Germinal center (tissue), 1 donor: ENCODE data around the gene SNORC.
"Not testable (repeated sequence)": the region's sequence is repeated elsewhere in the genome, so short reads cannot be mapped to it uniquely, and the experiment has no call there.

ENCODE experiments used
- DNase-seq: peaks from one replicate; pipeline ENCODE4 v3.0.0; 2012; ENCODE audit warnings: mixed read lengths, low spot score

SNORC gene

DNA sequence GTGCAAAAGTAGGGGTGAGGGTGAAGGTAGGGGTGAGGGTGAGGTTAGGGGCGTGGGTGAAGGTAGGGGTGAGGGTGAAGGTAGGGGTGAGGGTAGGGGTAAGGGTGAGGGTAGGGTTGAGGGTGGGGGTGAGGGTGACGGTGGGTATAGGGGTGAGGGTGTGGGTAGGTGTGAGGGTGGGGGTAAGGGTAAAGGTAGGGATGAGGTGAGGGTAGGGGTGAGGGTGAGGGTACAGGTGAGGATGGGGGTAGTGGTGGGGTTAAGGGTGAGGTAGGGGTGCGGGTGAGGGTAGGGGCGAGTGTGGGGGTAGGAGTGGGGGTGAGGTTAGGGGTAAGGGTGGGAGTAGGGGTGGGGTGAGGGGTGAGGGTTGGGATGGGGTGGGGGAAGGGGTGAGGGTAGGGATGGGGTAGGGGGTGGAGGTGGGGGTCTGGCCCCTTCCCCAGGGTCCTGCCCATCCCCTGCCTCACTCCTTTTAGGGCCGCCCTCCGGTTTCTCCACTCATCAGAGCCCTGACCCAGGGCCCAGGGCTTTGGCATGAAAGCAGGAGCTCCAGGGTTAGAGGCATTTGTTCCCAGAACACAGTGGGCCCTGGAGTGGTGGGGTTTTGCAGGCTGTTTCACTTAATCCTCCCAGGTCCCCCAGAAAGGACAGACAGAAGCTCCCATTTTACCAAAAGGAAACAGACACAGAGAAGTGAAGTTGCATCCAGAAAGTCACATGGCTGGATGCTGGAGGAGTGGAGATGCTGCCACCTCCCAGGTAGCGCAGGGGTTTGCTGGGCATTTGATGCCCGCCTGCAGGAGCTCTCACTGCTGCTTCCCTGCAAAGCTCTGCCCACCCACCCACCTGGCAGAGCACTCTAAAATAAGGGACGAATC lies 26.9 kb downstream of the SNORC start:
- no peak for DNase-seq

DNA sequence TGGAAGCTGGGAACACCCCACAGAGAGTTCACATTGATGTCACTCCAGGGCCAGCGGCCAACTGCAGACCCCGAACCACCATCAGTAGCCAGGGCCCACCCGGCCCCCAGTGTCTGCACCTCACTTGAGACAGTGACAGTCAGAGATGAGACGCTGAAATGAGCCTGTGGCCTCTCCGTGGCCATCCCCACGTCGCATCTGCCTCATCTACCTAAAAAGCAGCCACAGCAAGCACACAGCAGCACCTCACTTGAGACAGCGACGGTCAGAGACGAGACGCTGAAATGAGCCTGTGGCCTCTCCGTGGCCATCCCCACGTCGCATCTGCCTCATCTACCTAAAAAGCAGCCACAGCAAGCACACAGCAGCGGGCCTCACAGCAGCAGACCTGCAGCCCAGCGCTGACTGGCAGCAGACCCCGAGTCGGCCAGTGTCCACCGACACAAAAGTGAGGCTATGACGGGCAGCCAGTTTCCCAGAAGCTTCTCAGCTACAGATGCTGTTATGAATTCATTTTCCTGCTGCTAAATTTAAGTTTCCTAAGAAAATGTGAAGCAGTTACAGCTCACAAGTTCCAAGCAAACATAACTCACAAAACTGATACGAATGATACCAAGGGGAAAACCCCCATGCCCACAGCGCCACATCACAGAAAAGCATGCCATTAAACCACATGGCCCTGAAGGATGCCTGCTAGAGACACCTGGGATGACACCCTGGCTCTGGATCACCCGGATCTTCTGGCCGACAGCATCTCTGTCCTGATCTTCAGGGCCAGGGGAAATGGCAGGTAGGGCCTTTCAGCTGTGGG lies 27.7 kb downstream of the SNORC start:
- no peak for DNase-seq

GRCh38 chr2:232898592-232899543 lies 28.8 kb downstream of the SNORC start:
- no peak for DNase-seq

- DNase-seq, result no peak
These were observed 31.0 kb downstream of the SNORC start for GRCh38 chr2:232900811-232901735.

- DNase-seq, result no peak
These were observed 31.9 kb downstream of the SNORC start for GRCh38 chr2:232901736-232902578.

- DNase-seq, result no peak
These were observed 33.9 kb downstream of the SNORC start for GRCh38 chr2:232903989-232904388.

DNA sequence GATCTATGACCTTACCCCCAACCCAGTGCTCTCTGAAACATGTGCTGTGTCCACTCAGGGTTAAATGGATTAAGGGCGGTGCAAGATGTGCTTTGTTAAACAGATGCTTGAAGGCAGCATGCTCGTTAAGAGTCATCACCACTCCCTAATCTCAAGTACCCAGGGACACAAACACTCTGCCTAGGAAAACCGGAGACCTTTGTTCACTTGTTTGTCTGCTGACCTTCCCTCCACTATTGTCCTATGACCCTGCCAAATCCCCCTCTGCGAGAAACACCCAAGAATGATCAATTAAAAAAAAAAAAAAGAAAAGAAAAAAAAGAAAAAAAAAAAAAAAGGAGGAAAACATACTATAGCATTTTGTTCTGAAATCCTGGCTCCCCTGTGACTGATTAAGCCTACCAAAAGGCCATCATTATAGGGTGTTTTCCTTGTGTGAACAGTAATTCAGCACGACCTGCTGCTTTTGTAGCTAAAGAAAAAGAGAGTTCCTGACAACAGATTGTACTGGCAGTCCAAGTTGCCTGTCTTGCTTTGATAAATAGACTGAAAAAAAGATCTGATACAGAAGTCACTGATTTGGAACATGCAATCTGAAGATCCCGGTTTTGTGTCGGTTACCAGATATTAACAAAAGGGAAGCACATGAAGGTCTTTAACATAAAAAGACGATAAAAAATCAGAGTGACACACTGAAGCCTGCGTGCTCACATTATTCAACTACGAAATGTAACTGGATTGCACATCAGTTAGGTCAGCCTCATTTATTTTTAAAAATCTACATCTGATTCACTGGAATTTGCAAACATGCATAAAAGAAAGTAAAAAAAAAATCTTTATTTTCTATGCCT lies 37.0 kb downstream of the SNORC start:
- not testable (repeated sequence) for DNase-seq

- not testable (repeated sequence) for DNase-seq
These were observed 37.6 kb downstream of the SNORC start for GRCh38 chr2:232907718-232908085.

DNA sequence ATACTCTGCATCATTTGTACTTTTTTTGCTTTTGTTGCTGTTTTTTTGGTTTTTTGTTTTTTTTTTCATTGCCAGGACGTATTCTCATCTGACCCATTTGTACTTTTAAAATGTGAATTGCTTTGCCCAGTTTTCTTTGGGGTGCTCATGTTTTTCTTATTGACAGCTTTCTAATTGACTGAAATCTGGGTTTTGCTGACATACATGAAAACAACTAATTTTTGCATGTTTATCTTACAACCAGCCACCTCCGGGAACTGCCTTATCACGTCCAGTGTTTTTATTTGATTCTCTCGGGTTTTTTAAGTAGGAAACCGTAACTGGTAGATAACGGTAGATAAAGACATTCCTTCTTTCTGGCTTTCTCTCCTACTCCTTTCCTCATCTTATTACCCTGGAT lies 38.6 kb downstream of the SNORC start:
- DNase-seq, result no peak

DNA sequence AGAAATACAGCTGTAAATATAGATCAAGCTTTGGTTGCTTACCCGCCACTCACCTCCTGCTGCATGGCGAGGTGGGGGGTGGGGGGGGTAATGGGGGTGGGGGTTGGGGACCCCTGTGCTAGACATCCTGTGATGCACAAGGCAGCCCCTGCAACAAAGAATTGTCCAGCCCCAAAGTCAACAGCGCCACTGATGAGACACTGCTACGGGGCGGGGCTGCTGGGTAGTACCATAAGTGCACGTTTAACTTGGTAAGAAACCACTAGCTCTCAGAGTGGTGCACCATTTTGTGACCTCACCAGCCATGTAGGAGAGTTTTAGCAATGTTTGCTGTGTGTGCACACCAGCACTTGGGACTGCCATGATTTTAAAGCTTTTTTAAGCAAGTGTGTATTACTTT lies 40.3 kb downstream of the SNORC start:
- DNase-seq, result no peak

DNA sequence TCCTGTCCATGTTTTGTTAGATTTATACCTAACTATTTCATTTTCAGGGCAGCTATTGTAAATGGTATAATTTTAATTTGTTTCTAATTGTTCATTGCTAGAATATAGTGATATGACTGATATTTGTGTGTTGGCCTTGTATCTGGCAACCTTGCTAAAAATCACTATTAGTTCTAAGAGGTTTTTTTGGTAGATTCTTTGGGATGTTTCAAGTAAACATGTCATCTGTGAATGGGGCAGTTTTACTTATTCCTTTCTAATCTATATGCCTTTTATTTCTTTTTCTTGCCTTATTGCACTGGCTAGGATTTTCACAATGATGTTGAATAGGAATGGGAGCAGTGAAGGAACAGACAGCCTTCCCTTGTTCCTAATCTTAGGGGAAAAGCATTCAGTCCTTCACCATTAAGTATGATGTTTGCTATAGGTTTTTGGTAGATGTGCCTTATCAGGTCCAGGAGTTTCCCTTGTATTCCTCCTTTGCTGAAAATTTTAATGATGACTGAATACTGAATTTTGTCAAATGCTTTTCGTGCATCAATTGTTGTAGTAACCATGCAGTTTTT lies 41.7 kb downstream of the SNORC start:
- DNase-seq, result no peak

DNA sequence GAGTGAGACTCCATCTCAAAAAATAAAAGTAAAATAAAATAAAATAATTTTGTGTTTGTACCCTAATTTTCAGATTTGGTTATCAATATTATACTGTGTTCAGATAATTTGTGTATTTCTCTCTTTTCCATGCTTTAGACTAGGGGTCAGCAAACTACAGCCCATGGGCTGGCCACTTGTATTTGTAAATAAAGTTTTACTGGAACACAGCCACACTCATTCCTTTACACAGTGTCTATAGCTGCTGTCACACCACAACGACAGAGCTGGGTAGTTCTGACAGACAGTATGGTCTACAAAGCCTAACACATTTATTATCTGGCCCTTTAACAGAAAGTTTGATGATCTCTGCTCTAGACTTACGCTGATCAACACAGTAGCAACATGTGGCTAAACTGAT lies 43.8 kb downstream of the SNORC start:
- no peak for DNase-seq

GRCh38 chr2:232919141-232919540 lies 49.1 kb downstream of the SNORC start:
- DNase-seq, result no peak

GRCh38 chr2:232920055-232920454 lies 50.0 kb downstream of the SNORC start:
- DNase-seq, result no peak

DNA sequence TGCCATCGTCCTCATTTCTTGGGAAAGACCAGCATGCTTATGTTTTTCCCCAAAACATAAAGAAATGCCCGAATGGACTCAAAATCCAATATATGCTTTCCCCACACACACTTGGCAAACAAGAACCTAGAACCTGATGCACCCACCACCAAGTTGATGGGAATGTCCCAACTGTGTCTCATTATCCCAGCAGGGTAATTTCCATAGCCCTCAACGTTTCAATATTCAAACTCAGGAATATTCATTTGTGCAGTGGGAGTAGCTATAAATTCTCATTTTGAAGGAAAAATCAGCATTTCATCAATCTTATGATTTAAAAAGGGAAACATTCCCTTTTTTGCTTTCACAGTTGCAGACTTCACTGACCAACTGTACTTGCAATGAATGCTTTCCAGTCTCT lies 50.7 kb downstream of the SNORC start:
- DNase-seq, result no peak

- DNase-seq, result no peak
These were observed 54.4 kb downstream of the SNORC start for GRCh38 chr2:232924433-232924832.

DNA sequence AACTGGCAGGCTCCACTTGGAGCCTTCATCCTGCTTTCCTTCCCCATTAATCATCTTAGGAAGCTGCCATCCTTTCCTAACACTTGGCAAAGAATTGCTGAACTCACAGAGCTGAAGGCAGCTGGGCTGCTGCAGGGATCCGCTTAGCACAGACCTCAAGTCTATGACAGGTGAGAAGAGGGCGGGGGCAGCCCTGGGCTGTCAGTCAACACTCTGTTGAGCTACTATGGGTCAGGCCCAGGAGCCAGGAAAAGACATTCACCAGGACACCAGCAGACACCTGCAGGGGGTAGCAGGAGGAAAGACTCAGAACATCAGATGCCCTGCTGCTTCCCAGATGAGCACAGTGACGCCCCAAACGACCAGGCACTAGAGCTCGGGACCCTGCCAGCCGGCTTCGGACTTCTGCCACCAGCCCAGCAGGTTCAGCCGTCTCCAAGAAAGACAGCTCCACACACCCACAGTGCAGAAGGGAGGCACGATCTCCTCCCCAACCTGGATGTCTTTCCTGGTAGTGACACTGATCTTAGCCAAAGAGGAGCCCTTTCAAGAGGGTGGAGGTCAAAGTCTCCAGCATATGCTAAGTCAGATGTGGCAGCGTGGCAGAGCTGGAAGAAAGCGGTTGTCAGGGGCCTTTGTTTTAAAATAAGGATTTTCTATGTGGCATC lies 55.2 kb downstream of the SNORC start:
- no peak for DNase-seq

GRCh38 chr2:232925821-232926156 lies 55.7 kb downstream of the SNORC start:
- no peak for DNase-seq
